KMS-11 (cell line): ENCODE data around the gene MICA.

ENCODE experiments used
- H2AFZ ChIP-seq: fragments of 200-600 bp; sonication (generic); 2 replicates; pipeline ENCODE4 v1.6.1; 2016; ENCODE audit warnings: antibody characterized with exemption, mixed run types, low read depth
- H3K27ac ChIP-seq: fragments of 200-600 bp; sonication (generic); 2 replicates; pipeline ENCODE4 v1.6.1; 2016; ENCODE audit warnings: mild to moderate bottlenecking, mixed run types
- H3K27me3 ChIP-seq: fragments of 200-600 bp; sonication (generic); 2 replicates; pipeline ENCODE4 v1.6.1; 2017; ENCODE audit warnings: mild to moderate bottlenecking, low read depth, mixed run types, moderate library complexity; ENCODE audit not compliant: insufficient read depth
- H3K36me3 ChIP-seq: fragments of 200-600 bp; sonication (generic); 2 replicates; pipeline ENCODE4 v1.6.1; 2017; ENCODE audit warnings: mild to moderate bottlenecking, mixed run types; ENCODE audit not compliant: insufficient read depth
- H3K4me1 ChIP-seq: fragments of 200-600 bp; sonication (generic); 2 replicates; pipeline ENCODE4 v1.6.1; 2016; ENCODE audit warnings: mild to moderate bottlenecking, low read depth, mixed run types; ENCODE audit not compliant: poor library complexity, severe bottlenecking
- H3K4me2 ChIP-seq: fragments of 200-600 bp; sonication (generic); 2 replicates; pipeline ENCODE4 v1.7.0; 2016; ENCODE audit warnings: mild to moderate bottlenecking, mixed run types
- H3K4me3 ChIP-seq: fragments of 200-600 bp; sonication (generic); IDR thresholded peaks from 2 replicates; pipeline ENCODE4 v1.6.1; 2017; ENCODE audit warnings: low read depth, low read length, mixed read lengths; ENCODE audit not compliant: insufficient read depth
- H3K79me2 ChIP-seq: fragments of 200-600 bp; sonication (generic); 2 replicates; pipeline ENCODE4 v1.6.1; 2016; ENCODE audit warnings: low read depth, mixed run types; ENCODE audit not compliant: insufficient read depth
- H3K9ac ChIP-seq: fragments of 200-600 bp; sonication (generic); 2 replicates; pipeline ENCODE4 v1.6.1; 2016; ENCODE audit warnings: mild to moderate bottlenecking, mixed run types
- H4K20me1 ChIP-seq: fragments of 200-600 bp; sonication (generic); 2 replicates; pipeline ENCODE4 v1.6.1; 2016; ENCODE audit warnings: mild to moderate bottlenecking, mixed run types; ENCODE audit not compliant: insufficient read depth
- CTCF ChIP-seq: fragments of 200-600 bp; sonication (generic); conservative IDR thresholded peaks from 2 replicates; pipeline ENCODE4 v1.6.1; 2017; ENCODE audit warnings: low read depth, mild to moderate bottlenecking, antibody characterized with exemption, low read length, moderate library complexity, mixed read lengths

The MICA gene

GRCh38 chr6:31393932-31394331 is 9.5 kb upstream of the MICA start:
- no peaks in the 10 kb centered on the region for H3K79me2 ChIP-seq
- H3K27me3 ChIP-seq: no peaks in the 10 kb centered on the region
- H3K4me1 ChIP-seq: peaks cover 19% of the 10 kb centered on the region
- no peak overlapping the region for H3K4me2 ChIP-seq
- H2AFZ ChIP-seq: no peak overlapping the region
- TF ChIP-seq CTCF: no peak
- no peak overlapping the region for H3K27ac ChIP-seq
- H3K36me3 ChIP-seq: no peaks in the 10 kb centered on the region
- no peak overlapping the region for H3K4me3 ChIP-seq
- no peaks in the 10 kb centered on the region for H4K20me1 ChIP-seq
- no peak overlapping the region for H3K9ac ChIP-seq

GRCh38 chr6:31394381-31394780 is 9.0 kb upstream of the MICA start:
- H3K4me3 ChIP-seq: no peak overlapping the region
- no peak overlapping the region for H3K4me2 ChIP-seq
- H2AFZ ChIP-seq: no peak overlapping the region
- TF ChIP-seq CTCF: no peak
- no peaks in the 10 kb centered on the region for H4K20me1 ChIP-seq
- no peaks in the 10 kb centered on the region for H3K27me3 ChIP-seq
- no peak overlapping the region for H3K27ac ChIP-seq
- no peaks in the 10 kb centered on the region for H3K79me2 ChIP-seq
- H3K36me3 ChIP-seq: no peaks in the 10 kb centered on the region
- peaks cover 22% of the 10 kb centered on the region for H3K4me1 ChIP-seq
- no peak overlapping the region for H3K9ac ChIP-seq

GRCh38 chr6:31395832-31396231 is 7.6 kb upstream of the MICA start:
- Histone ChIP-seq H2AFZ (no peak overlapping the region), H3K36me3 (no peaks in the 10 kb centered on the region), H3K27me3 (no peaks in the 10 kb centered on the region), H3K79me2 (no peaks in the 10 kb centered on the region), H3K4me1 (peaks cover 23% of the 10 kb centered on the region), H3K4me3 (no peak overlapping the region), H3K9ac (no peak overlapping the region), H4K20me1 (no peaks in the 10 kb centered on the region), H3K27ac (no peak overlapping the region), H3K4me2 (no peak overlapping the region)
- TF ChIP-seq CTCF: no peak

- H3K4me1 ChIP-seq: peaks cover 31% of the 10 kb centered on the region
- H4K20me1 ChIP-seq: no peaks in the 10 kb centered on the region
- H3K9ac ChIP-seq: no peak overlapping the region
- no peak overlapping the region for H3K27ac ChIP-seq
- H3K4me2 ChIP-seq: peak overlapping the region; percentile 53; the same call in 1 of the 2 replicates
- no peak overlapping the region for H2AFZ ChIP-seq
- peak; percentile 84 for TF ChIP-seq CTCF
- H3K79me2 ChIP-seq: peaks cover 6% of the 10 kb centered on the region; the same call in 1 of the 2 replicates
- H3K4me3 ChIP-seq: no peak overlapping the region
- no peaks in the 10 kb centered on the region for H3K36me3 ChIP-seq
- H3K27me3 ChIP-seq: no peaks in the 10 kb centered on the region
Measured at GRCh38 chr6:31396422-31397152, 6.8 kb upstream of the MICA start.
